Measurements from ENCODE around the gene RALGAPA1.
A peak's percentile ranks its signal among the peaks of the same experiment; 100 is the strongest.
"Not testable (repeated sequence)": the region's sequence is repeated elsewhere in the genome, so short reads cannot be mapped to it uniquely, and the experiment has no call there.

Gene RALGAPA1

GRCh38 chr14:35821564-35822411, 12.7 kb upstream of the RALGAPA1 start:
- DNase-seq (ENCODE audit: low read depth, low spot score), result no peak

DNA sequence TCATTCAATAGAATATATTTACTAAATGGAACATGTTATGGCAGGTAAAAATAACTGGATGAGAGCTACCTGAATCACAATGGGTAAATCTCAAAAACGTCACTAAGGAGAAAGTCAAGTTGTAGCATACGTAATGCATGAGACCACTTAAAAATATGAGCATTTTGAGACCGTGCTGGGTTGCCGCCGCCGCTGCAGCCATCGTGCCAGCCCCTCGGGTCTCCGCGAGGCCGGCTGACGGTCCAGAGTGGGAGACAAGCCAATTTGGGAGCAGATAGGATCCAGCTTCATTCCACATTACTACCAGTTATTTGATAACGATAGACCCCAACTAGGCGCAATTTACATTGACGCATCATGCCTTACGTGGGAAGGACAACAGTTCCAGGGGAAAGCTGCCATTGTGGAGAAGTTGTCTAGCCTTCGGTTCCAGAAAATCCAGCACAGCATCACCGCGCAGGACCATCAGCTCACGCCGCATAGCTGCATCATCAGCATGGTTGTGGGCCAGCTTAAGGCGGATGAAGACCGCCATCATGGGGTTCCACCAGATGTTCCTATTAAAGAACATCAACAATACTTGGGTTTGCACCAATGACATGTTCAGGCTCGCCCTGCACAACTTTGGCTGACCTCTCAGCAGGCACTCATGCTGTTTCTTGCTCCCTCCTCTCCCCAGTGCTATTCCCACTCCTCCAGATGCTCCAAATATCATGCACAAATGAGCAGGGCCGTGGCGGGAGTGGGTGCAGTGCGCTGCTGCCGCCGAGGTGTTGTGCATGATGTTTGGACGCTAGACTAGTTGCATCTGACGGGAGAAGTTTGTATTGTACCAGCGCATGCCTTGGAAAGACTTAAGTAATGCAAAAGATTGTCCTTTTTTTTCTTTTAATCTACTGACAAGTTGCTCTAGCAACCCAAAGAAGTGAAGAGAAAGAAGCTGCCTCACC, 10.8 kb upstream of the RALGAPA1 start:
- no peak for DNase-seq (ENCODE audit: low read depth, low spot score)

DNA sequence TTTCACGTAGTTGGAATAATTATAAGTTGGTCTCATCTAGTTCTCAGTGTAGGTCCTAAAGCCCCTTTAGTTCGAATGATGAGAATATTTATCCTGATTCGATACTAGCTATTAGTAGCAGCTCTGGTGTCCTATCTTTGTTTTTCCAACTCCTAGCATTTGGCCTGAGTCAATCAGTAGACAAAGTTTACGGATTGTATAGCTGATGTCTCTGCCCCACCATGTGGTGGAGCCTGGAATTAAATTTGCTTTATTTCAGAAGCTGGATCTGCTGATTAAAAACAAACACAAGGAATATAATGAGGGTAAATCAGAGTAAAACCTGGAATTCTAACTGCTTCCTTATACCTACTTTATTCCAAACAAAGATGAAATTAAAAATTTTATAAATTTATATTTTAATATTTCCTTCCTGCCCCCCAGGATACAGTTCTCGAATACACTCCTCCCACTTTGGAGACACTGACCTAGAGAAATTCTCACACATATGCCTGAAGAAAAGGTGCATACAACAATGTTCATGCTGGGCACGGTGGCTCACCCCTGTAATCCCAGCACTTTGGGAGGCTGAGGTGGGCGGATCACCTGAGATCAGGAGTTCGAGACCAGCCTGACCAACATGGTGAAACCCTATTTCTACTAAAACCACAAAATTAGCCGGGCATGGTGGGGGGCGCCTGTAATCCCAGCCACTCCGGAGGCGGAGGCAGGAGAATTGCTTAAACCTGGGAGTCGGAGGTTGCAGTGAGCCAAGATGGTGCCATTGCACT, 9.4 kb upstream of the RALGAPA1 start:
- DNase-seq (ENCODE audit: low read depth, low spot score), result no peak

GRCh38 chr14:35814371-35815005, 5.4 kb upstream of the RALGAPA1 start:
- DNase-seq (ENCODE audit: low read depth, low spot score), result peak; percentile 63

GRCh38 chr14:35810963-35811362, 1.9 kb upstream of the RALGAPA1 start:
- DNase-seq (ENCODE audit: low read depth, low spot score), result no peak

DNA sequence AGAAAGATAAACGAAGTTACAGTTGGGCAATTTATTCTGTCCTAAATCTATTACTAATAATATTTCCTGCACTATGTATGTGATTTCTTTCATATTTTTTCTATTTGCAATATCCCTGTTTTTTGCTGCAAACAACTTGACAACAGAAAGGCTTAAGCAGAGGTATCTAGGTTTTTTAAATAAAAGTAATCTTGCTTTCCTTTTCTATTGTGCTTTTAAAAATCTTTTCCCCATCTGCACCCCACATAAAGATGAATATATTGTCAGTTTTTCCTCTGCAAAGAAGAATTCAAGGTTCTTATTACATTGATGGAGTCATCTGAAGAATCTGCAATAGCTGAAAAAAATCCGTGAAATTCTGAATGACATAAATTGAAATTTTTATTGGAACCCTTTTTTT, 502 bp upstream of the RALGAPA1 start:
- DNase-seq (ENCODE audit: low read depth, low spot score), result no peak

DNA sequence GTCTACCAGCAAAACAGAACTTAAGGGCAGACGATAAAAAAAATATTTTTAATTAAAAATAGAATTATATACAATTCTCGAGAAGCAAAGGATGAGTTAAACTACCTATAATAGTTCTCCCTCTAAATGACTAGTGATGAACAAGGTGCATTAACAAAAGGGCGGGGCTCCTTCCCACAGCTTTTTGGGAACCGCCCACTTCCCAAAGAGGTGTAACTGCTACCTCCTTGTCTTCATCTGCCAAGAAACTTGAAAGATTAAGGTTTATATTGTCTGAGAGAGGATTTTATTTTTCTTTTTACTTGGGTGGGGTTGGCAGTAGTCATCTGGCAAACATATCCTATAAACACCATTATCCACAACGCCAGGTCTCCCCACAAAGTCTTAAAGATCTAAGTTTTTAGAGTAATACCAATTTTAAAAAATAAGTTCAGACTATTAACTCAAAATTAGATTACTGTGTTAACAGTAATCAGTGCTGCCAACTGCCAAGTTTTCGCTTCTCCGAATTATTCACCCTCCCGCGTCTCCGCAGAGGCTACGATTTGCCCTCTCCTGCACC, 938 bp downstream of the RALGAPA1 start:
- no peak for DNase-seq (ENCODE audit: low read depth, low spot score)

DNA sequence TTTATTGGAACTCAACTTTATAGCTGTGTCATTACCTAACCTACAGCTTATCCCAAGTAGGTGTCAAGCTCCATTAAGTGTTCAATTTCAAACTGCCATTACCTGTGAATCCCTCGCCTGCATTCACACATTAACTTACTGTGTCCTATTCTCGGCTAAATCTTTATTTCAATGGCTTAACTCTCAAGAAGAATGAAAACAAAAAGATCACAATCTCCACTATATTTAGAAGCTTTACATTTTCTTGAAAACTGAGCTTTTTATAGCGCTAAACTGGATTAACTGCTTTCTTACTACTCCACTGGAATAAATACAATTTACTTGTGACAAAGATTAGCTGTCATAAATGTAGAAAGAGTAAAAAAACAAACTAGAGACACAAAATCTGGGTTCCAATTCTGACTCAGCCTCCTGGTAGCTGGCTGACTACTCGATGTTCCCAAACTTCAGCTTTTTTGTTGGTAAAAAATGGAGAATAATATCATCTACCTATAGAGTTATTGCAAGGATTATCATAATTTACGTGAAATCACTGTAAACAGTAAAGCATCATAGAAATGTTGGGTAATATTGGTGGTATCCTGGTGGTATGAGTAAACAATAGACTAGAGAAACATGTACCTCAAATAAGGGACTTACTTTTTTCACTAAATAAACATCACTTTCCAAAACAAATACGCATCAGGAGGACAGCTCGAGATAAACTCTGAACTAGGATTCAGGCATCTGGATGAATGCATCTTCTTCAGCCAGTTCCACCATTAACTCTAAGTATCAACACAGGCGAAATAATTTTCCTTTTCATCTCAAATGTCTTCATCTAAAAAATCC, 1.7 kb downstream of the RALGAPA1 start:
- DNase-seq (ENCODE audit: low read depth, low spot score), result no peak

DNA sequence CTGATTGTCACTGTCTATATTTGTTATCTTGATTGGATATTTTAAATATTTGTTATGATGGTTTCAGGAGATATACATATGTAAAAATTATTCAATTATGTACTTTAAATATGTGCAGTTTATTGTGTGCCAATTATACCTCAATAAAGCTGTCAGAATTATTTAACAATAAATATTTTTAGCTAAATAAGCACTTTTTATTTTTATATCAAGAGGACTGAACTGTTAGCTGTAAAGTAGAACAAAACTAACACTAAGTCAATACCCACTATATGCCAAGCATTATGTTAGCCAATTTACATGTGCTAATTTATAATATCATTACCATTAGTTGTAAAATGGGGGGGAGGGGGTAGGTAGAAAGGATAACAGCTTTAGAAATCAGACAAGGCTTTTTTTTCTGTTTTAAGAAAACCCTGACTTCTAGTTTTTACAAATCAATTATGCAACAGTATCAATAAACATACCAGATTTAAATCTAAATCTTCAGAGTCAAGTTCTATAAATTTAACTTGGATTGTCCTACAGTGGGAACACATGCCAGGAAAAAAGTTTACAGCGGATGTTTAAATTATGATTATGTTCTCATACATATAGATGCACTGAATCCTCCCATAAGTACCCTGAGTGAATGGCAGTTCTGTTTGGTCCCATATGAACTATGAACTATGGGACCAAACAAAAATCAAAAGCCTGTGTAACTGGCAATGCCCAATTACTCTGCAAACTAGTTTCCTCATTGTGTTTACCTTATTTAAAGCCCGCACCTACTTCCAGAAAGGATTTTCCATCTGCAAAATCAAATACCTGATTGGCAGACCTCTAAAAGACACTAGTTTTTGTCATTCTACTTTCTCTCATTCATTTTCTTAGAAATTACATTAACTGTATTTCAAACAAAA, 2.8 kb downstream of the RALGAPA1 start:
- DNase-seq (ENCODE audit: low read depth, low spot score), result no peak

DNA sequence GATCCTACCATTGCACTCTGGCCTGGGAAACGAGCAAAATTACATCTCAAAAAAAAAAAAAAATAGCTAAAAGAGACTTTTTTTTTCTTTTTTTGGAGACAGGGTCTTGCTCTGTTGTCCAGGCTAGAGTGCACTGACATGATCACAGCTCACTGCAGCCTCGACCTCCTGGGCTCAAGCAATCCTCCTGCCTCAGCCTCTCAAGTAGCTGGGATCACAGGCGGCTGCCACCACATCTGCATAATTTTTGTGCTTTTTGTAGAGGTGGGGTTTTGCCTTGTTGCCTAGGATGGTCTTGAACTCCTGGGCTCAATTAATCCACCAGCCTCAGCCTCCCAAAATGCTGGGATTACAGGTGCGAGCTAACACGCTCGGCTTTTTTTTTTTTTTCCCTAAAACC, 11.3 kb downstream of the RALGAPA1 start:
- DNase-seq (ENCODE audit: low read depth, low spot score), result no peak

DNA sequence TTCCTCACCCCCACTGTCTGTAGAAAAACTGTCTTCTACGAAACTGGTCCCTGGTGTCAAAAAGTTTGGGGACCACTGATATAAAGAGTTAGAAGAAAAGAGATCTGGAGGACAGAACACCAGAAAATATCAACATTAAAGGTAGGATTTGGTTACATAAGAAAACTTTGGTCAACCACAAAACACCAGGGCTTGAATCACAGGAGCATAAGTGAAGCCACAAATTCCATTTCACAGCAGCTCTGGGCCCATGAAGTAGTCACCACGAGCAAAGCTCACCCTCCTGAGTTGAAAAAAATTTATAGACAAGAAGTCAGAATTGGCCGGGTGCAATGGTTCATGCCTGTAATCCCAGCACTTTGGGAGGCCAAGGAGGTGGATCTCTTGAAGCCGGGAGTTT, 19.4 kb downstream of the RALGAPA1 start:
- no peak for DNase-seq (ENCODE audit: low read depth, low spot score)

DNA sequence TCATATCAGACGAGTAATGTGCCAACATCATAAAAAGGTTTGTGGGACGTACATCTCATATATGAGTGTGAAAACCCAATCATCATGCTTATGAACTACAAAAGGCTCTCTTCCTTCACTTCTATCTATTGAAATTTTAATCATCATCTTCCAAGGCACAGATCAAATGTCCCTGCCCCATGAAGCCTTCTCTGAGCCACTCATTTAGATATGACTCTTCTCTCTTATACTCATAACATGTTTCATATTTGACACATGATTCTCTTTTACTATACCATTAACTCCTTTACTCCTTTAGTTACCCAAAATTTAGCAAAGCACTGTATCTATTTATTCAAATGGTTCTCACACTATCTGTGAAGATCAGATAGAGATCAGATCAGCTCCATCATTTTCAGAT, 22.2 kb downstream of the RALGAPA1 start:
- DNase-seq (ENCODE audit: low read depth, low spot score), result no peak

- no peak for DNase-seq (ENCODE audit: low read depth, low spot score)
Measured at GRCh38 chr14:35783699-35784098, 25.4 kb downstream of the RALGAPA1 start.

DNA sequence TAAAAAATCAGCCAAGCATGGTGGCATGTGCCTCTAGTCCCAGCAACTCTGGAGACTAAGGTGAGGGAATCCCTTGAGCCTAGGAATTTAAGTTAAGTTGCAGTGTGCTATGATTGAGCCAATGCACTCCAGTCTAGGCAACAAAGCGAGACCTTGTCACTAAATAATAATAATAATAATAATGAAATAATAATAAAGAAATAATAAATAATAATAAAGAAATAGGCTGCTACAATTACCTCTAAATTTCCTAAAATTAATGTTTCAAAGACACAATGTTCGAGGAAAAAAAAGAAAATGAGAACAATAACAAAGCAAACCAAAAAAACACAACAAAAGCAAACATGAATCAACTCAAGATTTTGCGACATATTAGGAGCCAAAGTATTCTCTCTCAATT, 29.7 kb downstream of the RALGAPA1 start:
- no peak for DNase-seq (ENCODE audit: low read depth, low spot score)

- not testable (repeated sequence) for DNase-seq (ENCODE audit: low read depth, low spot score)
Measured at GRCh38 chr14:35777550-35777949, 31.5 kb downstream of the RALGAPA1 start.

GRCh38 chr14:35776823-35777222, 32.3 kb downstream of the RALGAPA1 start:
- DNase-seq (ENCODE audit: low read depth, low spot score), result no peak

- not testable (repeated sequence) for DNase-seq (ENCODE audit: low read depth, low spot score)
Measured at GRCh38 chr14:35776085-35776484, 33.0 kb downstream of the RALGAPA1 start.

DNA sequence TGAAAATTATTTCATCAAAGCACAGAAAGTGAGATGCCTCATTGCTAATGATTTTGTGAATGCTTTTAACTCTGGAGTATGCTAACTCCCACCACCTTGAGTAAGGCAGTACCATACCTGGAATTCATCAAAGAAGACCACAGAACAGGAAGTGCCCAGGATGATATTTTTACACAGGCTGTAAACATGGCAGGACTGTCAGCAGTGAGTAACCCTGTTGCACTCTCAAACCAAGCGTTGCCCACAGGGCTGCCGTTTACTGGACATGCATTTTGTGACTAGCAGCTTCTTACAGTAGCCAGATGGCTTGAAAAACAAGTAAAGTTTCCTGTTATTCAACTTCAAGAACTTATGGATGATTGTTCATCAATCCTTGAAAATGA, 42.4 kb downstream of the RALGAPA1 start:
- DNase-seq (ENCODE audit: low read depth, low spot score), result no peak

- no peak for DNase-seq (ENCODE audit: low read depth, low spot score)
Measured at GRCh38 chr14:35766036-35766699, 42.9 kb downstream of the RALGAPA1 start.
